Kidney glomerular epithelial cell (primary cell): ENCODE results near the gene CPLANE2.
"Not testable (repeated sequence)": the region's sequence is repeated elsewhere in the genome, so short reads cannot be mapped to it uniquely, and the experiment has no call there.

ENCODE experiments used
- DNase-seq: peaks from one replicate; lab custom pipeline; 2025; lab: John Stamatoyannopoulos, UW

The CPLANE2 gene

DNA sequence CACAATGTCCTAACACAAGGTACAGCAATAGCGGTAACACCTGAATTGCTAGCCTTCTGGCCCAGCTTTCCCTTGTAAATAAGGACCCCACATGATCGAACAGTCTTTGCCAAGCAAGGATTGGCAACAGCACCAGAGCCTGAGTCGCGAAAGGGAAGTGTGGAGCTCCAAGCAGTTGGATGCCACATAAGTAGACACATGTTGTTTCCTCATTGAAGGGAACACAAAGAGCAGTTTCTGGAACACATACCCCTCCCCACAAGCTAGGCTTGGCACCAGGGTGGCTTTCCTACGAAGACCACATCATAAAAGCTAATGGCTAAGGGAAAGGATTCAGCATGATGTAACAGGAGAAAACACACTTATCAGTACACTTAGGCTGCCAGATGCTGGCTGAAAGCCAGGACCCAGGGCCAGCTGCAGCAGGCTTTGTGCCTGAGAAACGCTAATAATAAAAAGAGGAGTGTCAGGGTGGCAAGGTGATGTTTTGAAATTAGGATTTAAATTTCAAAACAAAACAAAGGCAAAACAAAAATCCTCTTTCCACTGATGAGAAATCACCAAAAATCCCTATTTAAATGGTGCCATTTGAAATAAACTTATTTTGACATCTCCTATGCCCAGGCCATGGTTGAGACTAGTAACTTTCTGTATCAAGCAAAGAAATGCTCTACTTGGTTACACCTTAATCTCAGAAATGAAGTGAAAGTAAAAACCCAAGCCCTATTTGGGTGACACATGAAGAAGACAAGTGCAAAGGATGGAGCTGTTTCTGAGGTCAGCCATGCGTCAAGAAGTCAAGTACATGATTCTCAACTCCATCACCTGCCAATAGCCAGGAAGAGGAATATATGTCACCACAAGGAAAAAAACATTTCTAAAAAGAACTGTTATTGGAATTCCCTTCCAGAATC, 11.9 kb upstream of the CPLANE2 start:
- DNase-seq, result peak; percentile 42

DNA sequence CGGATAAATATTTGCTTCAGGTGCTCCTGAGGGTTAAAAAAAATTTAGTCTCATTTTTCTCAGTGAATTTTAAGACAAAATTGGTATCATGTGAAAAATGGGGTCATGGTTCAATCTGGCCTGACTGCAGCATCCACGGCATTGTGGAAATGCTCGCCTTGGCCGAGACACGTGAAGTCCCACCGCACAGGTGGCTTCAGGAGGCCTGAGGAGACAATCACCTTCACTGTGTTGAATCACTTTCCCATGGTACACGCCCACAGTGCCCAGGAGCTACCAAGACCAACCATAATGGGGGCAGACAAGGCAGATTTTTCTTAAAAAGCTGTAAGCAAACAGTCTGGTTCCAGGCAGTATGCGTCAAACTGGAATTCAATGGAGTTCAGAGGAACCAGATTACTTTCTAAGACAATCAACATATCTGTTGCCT, 11.0 kb upstream of the CPLANE2 start:
- no peak for DNase-seq

DNA sequence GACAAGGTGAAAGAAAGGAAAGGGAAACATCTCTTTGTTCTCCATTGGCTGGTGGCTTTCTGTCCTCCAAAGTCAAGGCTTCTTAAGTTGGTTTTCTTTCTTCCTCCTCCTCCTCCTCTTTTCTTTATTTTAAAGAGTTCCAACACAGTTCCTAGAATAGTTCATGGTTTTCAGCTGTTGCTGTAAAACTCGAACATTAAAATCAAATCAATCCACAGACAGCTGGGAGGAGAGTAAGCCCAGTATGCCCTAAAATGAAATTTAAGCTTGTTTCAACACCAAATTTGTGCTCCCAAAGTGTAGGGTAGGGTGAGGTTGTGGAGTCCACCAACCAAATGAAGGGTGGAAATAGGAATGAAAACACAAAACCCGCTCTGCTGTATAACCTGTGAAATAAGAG, 10.5 kb upstream of the CPLANE2 start:
- no peak for DNase-seq

DNA sequence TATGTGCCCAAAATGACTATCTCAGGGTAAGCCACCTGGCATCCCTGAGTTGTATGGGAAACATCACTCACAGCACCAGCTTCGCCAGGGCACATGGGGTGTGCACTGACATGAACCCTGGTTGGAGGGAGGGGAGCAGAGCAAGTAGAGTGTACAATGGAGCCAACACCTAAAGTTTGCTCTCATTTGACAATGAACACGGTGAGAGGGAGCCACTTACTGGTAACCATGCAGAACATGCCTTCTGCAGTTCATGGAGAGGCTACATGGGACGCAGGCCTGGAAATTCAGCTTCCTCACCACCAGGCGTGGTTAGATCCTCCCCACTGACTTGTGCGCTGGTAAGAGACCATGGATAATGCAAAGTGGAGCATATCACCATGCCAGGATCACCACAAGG, 10.0 kb upstream of the CPLANE2 start:
- no peak for DNase-seq

DNA sequence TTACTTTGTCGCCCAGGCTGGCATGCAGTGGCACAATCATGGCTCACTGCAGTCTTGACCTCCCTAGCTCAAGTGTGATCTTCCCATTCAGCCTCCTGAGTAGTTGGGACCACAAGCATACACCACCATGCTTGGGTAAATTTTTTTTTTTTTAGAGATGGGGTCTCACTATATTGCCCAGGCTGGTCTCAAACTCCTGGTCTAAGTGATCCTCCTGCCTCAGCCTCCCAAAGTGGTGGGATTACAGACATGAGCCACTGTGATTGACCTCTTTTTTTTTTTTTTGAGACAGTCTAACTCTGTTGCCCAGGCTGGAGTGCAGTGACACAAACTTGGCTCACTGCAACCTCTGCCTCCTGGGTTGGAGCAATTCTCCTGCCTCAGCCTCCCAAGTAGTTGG, 9.3 kb upstream of the CPLANE2 start:
- not testable (repeated sequence) for DNase-seq

DNA sequence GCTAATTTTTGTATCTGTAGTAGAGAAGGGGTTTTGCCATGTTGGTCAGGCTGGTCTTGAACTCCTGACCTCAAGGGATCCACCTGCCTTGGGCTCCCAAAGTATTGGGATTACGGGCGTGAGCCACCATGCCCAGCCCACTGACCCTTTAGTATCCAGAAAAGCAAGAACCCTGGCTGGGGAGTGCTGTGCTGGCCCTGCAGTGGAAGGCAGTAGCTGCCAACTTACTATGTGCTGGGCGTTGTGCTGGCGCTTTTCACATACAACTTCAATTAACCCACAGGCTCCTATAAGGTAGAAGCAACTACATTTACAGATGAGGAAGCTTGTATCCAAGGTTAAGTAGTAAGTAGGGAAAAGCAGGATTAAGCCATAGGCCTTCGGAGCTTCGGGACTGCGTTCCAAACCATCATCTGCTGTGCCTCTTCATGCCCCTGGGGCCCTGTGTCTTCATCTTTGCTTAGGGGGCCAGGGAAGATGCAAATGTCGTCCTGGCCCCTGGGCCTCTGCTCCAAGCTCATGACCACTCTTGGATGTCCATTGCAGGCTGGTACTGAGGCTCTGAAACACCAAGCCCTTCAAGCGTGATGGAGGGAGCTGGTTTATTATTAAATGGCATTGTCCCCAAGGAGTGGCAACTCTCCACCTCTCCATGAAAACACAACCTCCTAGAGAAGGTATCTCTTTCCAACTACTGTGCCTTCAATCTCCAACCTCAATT, 8.7 kb upstream of the CPLANE2 start:
- DNase-seq, result no peak

DNA sequence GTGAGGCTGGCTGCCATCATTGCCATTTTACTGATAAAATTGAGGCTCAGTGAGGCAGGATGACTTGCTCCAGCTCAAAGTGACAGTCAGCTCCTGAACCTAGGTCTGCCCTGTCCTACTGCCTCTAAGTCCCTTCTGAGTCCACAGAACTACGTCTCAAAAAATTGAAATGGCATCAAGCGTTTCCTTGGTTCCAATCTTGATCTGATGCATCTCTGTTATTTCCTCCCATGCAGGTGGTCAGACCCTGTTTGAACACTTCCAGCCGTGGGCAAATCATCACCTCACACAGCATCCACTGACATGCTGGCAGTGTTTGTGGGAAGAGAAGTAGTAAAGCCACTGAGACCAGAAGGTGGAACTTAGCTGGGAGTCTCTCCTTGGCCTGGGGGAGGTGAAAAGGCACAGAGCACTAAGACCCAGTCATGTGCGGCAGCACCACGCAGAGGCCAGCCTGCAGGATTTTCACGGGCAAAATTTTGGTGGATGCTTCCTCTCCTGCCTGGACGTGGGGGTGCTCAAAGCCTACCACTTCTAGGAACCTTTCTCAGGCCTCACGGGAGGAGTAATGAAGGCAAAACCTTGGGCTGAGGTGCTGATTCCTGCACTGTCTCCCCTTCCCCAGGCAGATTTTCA, 7.8 kb upstream of the CPLANE2 start:
- no peak for DNase-seq

DNA sequence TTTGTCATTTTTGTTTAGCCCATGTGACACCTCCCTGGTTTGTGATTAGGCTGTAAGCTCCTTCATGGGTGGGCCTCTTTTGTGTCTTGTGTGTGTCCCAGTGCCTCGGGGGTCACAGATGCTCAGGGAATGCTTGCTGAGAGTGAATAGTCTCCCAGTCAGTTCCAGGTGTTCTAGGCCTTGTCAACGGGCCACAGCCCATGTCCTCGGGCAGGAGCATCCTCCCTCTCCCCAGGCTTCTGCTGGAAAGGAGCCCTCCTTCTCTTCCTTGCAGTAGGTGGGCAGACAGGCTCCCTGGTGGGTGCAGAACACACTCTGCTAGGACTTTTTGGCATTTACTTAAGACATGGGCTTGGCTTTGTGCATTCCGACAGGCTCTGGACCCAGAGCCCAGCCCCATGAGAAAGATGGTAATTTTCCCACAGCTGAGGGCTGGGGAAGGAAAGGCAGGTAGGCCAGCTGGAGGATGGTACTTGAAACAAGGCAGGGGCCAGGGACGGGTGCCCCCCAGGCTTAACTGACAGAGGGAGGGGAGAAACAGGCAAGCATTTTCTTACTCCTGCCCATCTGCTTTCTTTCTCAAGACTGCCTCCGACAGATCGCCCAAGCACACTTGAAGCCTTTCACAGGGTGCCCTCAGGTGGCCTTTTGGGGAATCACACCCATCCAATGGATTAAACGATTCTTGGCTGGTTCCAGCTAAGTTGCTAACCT, 7.1 kb upstream of the CPLANE2 start:
- DNase-seq, result peak; percentile 68

DNA sequence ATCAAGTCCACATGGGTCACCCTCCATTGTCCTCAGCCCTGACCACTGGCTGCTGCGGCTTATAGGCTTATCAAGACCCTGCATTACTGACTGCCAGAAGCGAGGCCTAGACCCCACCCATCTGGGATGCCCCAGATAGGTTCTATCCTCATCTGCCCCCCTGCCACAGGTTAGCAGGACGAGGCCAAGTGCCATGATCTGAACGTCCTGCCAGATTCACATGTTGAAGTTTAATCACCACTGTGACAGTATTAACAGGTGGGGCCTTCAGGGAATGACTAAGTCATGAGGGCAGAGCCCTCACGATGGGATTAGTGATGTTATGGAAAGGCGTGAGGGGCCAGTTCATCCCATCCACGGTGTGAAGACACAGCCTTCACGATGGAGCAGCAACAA, 6.2 kb upstream of the CPLANE2 start:
- no peak for DNase-seq

DNA sequence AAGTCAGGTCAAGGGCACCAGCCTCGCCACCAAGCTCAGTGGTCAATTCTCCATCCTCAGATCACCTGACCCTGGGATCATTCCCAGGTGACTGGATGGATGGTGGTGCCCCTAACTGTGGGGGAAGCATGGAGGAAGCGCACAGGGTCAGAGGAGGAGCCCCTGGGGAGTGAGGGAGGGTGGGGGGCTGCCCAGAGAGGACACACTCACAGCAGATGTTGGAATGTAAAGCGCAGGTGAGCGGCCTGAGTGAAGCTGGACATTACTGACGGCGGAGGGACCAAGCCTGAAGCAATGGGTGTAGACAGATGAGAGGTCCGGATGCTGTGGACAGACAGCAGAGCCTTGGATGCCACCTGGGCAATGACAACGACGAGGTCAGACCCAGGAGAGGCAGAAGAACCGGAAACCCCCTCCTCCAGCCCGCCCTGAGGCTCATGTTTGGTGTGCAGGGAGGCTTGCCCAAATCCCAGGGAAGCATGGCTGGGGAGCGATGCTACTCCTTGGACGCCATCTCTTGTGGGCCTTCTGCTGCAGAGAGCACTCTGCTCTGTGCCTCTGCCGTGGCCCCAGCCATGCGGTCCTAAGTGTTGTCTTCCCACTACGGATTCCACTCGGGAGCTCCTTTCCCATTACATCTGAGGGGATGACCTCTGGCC, 5.7 kb upstream of the CPLANE2 start:
- DNase-seq, result no peak

DNA sequence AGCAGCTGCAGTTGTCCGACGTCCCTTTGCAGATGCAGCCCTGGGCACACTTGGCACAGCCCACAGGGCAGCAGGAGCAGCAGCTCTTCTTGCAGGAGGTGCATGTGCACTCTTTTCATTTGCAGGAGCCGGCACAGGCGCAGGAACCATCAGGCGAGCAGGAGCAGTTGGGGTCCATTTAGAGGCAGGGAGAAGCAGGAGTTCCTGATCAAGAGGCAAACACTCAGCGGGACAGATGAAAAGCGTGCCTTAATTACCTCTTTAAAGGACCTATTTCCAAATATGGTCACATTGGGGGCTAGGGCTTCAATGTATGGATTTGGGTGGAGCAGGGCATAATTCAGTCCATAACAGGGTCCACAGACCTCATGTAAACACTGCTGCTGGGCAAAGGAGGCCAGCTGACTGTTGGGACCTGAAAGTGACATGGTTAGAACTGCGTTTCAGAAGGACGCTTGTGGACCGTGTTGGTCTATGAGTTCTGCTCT, 4.3 kb upstream of the CPLANE2 start:
- DNase-seq, result no peak

DNA sequence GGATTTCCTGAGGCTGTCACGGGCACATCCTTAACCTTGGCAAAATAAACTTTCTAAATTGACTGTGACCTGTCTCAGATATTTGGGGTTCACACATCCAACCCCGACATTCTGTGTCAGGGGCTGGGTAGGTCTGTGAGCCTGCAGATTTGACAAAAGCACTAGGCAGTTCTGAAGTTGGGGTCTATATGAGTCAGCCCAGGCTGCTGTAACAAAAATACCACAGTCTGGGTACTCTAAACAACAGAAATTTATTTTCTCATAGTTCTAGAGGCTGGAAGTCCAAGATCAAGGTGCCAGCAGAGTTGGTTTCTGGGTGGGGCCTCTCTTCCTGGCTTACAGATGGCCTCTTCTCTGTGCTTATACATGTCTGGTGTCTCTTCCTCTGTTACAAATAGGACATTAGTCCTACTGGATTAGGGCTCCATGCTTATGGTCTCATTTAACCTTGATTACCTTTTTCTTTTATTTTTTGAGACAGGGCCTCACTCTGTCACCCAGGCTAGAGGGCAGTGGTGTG, 3.0 kb upstream of the CPLANE2 start:
- no peak for DNase-seq

DNA sequence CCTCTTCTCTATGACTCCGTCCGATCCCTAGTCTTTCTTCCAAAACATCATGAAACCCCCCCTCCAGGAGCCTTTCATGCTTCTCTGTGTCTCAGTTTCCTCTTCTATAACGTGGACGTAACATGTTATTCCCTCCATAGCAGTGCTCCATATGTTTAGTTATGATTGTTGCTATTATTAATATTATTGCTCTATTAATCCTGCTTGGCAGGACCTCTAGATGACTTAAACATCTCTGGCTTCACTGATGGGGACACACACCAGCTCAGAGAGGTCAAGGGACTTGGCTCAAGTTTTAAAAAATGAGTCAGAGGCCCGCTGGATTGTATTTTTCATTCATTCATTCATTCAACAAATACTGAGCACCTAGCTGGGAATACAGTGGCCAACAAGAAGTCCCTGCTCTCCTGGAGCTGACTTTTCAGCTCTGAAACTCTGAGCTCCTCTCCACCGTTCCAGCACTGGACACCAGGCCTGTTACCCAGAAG, 404 bp upstream of the CPLANE2 start:
- DNase-seq, result no peak

DNA sequence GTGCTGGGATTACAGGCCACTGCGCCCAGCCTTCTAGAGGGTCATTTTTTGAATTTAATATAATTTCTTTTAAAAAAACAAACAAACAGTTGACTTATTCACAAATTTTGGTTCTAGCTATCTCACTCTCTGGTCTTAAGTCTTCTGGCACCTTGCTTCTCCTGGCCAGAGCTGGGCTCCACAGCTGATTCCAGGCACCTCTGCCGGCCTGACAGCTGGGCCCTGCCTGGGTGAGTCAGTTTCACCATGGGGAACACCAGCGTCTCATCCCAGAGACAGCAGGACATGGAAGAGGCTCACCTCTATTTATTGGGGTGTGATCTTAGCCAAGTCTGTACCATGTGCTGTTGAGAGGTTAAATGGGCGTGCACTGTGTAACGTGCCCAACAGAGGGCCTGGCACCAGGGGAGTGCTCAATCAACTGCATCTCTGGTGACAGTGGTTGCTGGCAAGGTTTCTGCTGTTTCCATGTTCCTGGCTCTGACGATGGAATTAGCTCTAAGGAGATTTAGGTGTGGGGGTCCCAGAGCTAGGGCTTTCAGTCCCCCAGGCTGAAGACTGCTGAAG, 956 bp downstream of the CPLANE2 start:
- DNase-seq, result peak; percentile 21

DNA sequence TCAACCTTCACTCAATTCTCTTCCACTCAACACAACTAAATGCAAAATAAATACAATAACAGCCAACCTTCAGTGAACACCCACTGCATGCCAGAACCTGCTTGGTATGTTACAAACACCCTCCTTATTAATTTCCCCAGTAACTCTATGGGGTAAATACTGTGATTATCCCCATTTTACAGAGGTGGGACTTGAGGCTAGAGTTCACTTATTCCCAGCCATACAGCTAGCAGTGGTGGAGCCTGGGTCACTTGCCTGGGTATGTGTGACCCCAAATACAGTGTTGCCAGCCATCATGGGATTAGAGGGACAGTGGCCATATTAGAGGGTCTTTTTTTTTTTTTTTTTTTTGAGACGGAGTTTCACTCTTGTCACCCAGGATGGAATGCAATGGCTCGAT, 1.6 kb downstream of the CPLANE2 start:
- DNase-seq, result no peak

DNA sequence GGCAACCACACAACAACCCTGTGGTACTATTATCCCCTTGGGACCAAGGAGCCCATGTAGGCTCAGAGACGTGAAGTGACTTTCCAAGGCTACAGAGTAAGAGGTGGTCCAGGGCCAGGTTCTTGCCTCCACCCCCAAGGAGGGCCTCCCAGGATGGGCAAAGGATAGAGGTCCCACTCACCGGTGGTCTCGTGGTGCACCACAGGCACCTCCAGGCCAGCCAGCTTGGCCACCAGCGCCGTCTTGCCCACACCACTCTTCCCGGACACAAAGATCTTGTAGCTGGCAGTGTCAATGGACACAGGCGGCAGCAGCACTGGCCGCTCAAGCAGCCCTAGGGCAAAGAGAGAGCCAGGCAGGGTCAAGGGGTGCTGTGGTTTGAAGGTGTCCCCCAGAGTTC, 3.6 kb downstream of the CPLANE2 start:
- no peak for DNase-seq

DNA sequence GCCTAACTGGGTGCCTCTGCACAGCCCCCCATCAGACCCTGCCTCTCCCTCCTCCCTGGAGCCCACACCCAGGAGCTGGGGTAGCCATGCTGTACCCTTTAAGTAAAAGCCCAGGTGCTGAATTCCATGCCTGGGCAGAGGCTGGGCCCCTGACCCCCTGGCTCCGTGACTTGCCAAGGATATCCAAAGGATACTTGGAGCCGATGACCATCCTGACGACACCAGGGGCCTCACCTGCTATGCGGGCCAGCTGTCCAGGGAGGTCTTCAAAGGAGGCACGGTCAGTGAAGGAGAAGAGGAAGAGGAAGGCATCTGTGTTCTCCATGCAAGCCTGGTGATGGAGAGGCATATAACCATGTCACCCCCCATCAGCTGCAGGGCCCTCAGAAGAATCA, 4.7 kb downstream of the CPLANE2 start:
- no peak for DNase-seq

DNA sequence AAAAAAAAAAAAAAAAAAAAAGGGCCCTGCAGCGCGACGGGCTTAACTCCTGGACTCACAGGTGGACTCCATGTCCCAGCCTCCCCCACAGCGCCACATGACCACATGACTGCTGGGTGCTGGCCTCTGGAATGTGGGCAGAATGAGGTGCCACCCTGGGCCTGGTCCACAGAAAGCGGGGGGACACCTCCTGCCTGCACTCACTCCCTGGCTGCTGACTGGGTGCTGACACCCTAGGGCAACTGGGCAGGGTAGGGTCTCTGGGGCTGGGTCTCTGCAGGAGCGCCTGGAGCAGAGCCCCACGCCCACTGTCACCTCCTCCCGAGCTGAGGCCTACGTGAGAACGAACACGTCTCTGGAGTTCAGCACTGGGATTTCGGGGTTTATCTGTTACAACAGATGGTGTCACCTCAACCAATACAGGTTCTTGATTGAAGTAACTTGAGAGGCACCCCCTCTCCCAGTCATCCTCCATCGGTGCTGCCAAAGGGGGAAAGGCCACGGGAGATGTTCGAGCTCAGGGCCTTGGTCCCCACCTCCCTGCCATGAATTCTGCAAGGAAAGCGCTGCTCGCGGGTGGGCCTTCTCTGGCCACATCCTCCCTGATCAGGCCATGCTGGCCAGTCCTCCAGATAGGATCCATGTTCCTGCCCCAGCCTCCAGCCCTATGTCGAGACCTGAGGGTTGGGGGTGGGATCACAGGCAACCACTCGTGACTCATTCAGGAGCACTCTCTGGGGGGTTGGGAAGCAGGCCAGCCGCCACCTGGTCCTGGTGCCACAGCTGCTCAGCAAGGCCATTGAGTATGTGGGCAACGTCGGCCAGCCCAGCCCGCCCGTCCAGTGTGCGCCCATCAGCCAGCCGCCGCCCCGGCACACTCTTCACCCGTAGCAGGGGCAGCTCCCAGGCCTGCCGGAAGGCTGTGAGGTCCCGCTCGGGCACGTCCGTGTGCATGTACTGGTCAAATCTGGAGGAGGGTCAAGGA, 5.4 kb downstream of the CPLANE2 start:
- DNase-seq, result no peak

DNA sequence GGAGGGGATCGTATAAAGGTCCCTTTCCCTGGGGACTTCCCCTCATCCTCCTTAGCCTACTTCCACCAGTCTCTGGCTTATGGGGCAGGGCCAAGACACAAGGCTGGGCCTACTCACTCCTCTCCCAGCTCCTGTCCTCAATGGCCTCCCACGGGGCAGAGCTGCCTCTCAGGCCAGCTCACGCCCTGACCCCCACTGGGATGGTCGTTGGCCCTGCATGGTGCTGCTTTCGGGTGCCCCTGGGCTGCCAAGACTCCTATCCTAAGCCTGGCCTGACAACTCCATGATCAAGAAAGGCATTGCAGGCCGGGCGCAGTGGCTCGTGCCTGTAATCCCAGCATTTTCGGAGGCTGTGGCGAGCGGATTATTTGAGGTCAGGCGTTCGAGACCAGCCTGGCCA, 6.2 kb downstream of the CPLANE2 start:
- DNase-seq, result no peak
